ENCODE measurements around the gene FGFBP3. TPM values are rescaled to one million over a fixed set of nuclear protein-coding genes. Genes with fewer than 3 reads are reported as not detected.

FGFBP3 gene
- total and polyA plus RNA-seq, 2 of the 13 experiments (the other 11 are each of a cell fraction or from before 2014, with no cell fraction given), result 0.50 to 2.0 TPM

DNA sequence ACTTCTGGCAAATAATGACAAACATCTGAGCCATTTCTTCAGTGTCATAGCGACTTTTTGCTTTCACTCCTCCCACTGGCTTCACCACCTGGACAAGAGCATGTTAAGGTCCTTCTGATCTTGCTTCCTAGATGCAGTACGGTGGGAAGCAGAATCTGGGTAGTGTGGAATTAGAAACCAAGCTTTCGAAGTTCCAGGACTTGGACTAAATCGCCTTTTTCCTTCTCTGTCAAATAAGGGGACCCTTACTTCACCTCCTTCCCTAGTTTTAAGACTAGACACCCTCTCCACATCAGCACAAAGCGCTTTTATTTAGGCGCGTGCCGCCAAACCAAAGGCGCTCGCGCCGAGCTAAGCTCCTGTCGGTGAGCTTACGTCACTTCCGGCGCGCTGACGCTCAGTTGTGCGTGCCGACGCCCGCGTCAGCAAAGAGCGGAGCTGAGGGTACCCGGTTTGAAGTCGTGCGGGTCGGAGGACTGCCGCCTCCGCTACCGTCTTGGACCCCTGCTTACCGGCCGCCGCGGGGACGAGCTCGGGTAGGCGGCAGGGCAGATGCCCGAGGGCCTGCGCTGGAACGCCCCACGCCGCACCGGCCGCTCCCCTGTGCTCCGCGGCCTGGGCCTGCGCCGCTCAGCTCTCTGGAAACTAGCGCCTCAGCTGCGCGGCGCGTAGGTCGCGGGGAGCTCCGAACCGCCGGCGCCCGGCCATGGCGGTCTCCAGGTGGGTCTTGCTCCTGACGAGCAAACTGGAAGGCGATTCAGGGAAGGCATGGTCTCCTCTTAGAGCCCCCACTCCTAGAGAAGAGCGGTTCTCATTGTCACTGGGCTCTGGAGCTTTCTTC is 14.3 kb upstream of the FGFBP3 start, which contains the start of gene BTAF1 (continued):
- TF ChIP-seq BCL3 (CRISPR knock-in tag; IDR thresholded peaks at IDR 0.05) (no peak; the same call in none of the 2 replicates), NRL (CRISPR knock-in tag; IDR thresholded peaks at IDR 0.05; ENCODE audit: borderline replicate concordance) (peak; percentile 94; the same call in 1 of the 2 replicates), REPIN1 (CRISPR knock-in tag; IDR thresholded peaks at IDR 0.05; ENCODE audit: borderline replicate concordance, low read depth) (peak; percentile 87), ZNF709 (CRISPR knock-in tag; IDR thresholded peaks at IDR 0.05) (peak; percentile 94), TARDBP (CRISPR knock-in tag; IDR thresholded peaks at IDR 0.05) (peak; percentile 86), HMG20A (CRISPR knock-in tag; IDR thresholded peaks at IDR 0.05; ENCODE audit: borderline replicate concordance) (no peak), ZNF124 (CRISPR knock-in tag; IDR thresholded peaks at IDR 0.05) (peak; percentile 82; the same call in 1 of the 2 replicates), DMAP1 (CRISPR knock-in tag; IDR thresholded peaks at IDR 0.05) (peak; percentile 91), KLF13 (CRISPR knock-in tag; IDR thresholded peaks at IDR 0.05) (0 out of 2 replicates have a peak, but pooled peaks have one; percentile 33), ZNF232 (CRISPR knock-in tag; IDR thresholded peaks at IDR 0.05; ENCODE audit: borderline replicate concordance) (peak; percentile 76; the same call in 1 of the 2 replicates), ZMYM4 (CRISPR knock-in tag; IDR thresholded peaks at IDR 0.05) (peak; percentile 89), NR2F6 (IDR thresholded peaks at IDR 0.05) (no peak), NR2F6 (CRISPR knock-in tag; IDR thresholded peaks at IDR 0.05) (peak; percentile 48), GPBP1L1 (CRISPR knock-in tag; IDR thresholded peaks at IDR 0.05) (no peak)
- TF ChIP-seq, protein P1, sequence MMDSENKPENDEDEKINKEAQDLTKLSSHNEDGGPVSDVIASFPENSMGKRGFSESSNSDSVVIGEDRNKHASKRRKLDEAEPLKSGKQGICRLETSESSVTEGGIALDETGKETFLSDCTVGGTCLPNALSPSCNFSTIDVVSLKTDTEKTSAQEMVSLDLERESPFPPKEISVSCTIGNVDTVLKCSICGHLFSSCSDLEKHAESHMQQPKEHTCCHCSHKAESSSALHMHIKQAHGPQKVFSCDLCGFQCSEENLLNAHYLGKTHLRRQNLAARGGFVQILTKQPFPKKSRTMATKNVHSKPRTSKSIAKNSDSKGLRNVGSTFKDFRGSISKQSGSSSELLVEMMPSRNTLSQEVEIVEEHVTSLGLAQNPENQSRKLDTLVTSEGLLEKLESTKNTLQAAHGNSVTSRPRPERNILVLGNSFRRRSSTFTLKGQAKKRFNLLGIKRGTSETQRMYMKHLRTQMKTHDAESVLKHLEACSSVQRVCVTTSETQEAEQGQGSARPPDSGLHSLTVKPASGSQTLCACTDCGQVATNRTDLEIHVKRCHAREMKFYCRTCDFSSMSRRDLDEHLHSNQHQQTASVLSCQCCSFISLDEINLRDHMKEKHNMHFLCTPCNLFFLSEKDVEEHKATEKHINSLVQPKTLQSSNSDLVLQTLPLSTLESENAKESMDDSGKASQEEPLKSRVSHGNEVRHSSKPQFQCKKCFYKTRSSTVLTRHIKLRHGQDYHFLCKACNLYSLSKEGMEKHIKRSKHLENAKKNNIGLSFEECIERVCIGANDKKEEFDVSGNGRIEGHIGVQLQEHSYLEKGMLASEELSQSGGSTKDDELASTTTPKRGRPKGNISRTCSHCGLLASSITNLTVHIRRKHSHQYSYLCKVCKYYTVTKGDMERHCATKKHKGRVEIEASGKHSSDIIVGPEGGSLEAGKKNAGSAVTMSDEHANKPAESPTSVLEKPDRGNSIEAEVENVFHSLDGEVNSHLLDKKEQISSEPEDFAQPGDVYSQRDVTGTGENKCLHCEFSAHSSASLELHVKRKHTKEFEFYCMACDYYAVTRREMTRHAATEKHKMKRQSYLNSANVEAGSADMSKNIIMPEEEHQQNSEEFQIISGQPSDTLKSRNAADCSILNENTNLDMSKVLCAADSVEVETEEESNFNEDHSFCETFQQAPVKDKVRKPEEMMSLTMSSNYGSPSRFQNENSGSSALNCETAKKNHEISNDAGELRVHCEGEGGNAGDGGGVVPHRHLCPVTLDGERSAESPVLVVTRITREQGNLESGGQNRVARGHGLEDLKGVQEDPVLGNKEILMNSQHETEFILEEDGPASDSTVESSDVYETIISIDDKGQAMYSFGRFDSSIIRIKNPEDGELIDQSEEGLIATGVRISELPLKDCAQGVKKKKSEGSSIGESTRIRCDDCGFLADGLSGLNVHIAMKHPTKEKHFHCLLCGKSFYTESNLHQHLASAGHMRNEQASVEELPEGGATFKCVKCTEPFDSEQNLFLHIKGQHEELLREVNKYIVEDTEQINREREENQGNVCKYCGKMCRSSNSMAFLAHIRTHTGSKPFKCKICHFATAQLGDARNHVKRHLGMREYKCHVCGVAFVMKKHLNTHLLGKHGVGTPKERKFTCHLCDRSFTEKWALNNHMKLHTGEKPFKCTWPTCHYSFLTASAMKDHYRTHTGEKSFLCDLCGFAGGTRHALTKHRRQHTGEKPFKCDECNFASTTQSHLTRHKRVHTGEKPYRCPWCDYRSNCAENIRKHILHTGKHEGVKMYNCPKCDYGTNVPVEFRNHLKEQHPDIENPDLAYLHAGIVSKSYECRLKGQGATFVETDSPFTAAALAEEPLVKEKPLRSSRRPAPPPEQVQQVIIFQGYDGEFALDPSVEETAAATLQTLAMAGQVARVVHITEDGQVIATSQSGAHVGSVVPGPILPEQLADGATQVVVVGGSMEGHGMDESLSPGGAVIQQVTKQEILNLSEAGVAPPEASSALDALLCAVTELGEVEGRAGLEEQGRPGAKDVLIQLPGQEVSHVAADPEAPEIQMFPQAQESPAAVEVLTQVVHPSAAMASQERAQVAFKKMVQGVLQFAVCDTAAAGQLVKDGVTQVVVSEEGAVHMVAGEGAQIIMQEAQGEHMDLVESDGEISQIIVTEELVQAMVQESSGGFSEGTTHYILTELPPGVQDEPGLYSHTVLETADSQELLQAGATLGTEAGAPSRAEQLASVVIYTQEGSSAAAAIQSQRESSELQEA (CRISPR knock-in tag; IDR thresholded peaks at IDR 0.05; ENCODE audit: not compliant biosample characterization), result peak; percentile 82
- TF ChIP-seq, protein P2, sequence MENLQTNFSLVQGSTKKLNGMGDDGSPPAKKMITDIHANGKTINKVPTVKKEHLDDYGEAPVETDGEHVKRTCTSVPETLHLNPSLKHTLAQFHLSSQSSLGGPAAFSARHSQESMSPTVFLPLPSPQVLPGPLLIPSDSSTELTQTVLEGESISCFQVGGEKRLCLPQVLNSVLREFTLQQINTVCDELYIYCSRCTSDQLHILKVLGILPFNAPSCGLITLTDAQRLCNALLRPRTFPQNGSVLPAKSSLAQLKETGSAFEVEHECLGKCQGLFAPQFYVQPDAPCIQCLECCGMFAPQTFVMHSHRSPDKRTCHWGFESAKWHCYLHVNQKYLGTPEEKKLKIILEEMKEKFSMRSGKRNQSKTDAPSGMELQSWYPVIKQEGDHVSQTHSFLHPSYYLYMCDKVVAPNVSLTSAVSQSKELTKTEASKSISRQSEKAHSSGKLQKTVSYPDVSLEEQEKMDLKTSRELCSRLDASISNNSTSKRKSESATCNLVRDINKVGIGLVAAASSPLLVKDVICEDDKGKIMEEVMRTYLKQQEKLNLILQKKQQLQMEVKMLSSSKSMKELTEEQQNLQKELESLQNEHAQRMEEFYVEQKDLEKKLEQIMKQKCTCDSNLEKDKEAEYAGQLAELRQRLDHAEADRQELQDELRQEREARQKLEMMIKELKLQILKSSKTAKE (CRISPR knock-in tag; IDR thresholded peaks at IDR 0.05; ENCODE audit: borderline replicate concordance), result no peak

Measured in HepG2 (cell line).